SK-N-SH (cell line): ENCODE data around the gene AFF3.

Experiments
- IRF3 ChIP-seq: fragments of 150-350 bp; IDR thresholded peaks from 2 replicates; pipeline ENCODE4 v1.6.1; 2016; ENCODE audit warnings: mild to moderate bottlenecking, low read depth, low read length
- RFX5 ChIP-seq: IDR thresholded peaks from 2 replicates; pipeline ENCODE4 v1.6.1; 2012; ENCODE audit warnings: mild to moderate bottlenecking, improper control_type of control experiment, low read length
- YY1 ChIP-seq: IDR thresholded peaks from 2 replicates; pipeline ENCODE4 v1.4.0; 2012; ENCODE audit warnings: low read depth, mild to moderate bottlenecking
- TF ChIP-seq, protein P1 (sequence below): fragments of 200-600 bp; sonication (generic); IDR thresholded peaks from 2 replicates; pipeline ENCODE4 v1.6.1; 2017; ENCODE audit warnings: antibody characterized with exemption, mild to moderate bottlenecking, moderate library complexity

GRCh38 chr2:99706735-99707134, 435.7 kb downstream of the AFF3 start:
- TF ChIP-seq, protein P1, sequence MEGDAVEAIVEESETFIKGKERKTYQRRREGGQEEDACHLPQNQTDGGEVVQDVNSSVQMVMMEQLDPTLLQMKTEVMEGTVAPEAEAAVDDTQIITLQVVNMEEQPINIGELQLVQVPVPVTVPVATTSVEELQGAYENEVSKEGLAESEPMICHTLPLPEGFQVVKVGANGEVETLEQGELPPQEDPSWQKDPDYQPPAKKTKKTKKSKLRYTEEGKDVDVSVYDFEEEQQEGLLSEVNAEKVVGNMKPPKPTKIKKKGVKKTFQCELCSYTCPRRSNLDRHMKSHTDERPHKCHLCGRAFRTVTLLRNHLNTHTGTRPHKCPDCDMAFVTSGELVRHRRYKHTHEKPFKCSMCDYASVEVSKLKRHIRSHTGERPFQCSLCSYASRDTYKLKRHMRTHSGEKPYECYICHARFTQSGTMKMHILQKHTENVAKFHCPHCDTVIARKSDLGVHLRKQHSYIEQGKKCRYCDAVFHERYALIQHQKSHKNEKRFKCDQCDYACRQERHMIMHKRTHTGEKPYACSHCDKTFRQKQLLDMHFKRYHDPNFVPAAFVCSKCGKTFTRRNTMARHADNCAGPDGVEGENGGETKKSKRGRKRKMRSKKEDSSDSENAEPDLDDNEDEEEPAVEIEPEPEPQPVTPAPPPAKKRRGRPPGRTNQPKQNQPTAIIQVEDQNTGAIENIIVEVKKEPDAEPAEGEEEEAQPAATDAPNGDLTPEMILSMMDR: no peak
- TF ChIP-seq YY1 (no peak), RFX5 (no peak), IRF3 (no peak)
